ENCODE results near the gene PLB1. TPM values are rescaled to one million over a fixed set of nuclear protein-coding genes. Genes with fewer than 3 reads are reported as not detected.

PLB1 gene
- total and polyA plus RNA-seq, 8 donors, result 0.45 to 18.8 (median 3.4) TPM

DNA sequence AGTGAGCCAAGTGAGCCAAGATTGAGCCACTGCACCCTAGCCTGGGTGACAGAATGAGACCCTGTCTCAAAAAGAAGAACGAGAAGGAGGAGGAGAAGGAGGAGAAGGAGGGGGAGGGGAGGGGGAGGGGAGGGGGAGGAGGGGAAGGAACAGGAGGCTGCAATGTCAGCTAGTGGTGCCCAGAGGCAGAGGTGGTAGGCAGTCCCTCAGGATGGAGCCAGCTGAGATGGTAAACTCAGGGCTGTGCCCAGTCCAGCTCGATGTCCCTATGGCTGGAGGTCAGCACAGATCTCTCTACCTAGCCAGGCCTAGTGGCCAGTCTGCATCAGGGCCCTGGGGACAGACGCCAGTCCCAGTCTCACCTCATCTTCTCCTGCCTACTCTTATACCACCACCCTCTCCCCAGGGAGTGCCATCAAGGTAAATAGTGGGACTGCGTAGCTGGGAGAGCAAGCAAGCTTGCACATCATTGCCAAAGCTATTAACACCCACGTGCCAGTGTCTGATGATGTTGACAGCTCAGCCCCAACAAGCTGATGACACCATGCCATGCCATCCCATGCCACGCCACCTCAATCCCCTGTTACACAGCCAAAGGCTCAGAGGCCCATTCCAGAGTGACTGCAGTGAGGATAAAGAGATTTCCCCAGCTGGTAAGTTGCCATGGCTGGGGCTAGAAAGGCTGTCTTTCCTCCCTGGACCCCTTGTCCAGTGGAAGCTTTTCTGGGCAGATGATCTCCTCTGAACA, 7.6 kb upstream of the PLB1 start:
- H3K4me3 ChIP-seq, result no peak overlapping the region
- no peak overlapping the region for H3K27ac ChIP-seq
- no peaks in the 10 kb centered on the region for H3K9me3 ChIP-seq
- 75 to 85% (median 79%) methylated on average over 4 to 6 of the region's 6 CpGs for WGBS, 5 donors
- DNase-seq, result no peak
- no peaks in the 10 kb centered on the region for H3K27me3 ChIP-seq
- TF ChIP-seq POLR2A (IDR thresholded peaks at IDR 0.05), result no peak
- no peak for TF ChIP-seq POLR2AphosphoS5 (IDR thresholded peaks at IDR 0.05)
- TF ChIP-seq, protein P1, sequence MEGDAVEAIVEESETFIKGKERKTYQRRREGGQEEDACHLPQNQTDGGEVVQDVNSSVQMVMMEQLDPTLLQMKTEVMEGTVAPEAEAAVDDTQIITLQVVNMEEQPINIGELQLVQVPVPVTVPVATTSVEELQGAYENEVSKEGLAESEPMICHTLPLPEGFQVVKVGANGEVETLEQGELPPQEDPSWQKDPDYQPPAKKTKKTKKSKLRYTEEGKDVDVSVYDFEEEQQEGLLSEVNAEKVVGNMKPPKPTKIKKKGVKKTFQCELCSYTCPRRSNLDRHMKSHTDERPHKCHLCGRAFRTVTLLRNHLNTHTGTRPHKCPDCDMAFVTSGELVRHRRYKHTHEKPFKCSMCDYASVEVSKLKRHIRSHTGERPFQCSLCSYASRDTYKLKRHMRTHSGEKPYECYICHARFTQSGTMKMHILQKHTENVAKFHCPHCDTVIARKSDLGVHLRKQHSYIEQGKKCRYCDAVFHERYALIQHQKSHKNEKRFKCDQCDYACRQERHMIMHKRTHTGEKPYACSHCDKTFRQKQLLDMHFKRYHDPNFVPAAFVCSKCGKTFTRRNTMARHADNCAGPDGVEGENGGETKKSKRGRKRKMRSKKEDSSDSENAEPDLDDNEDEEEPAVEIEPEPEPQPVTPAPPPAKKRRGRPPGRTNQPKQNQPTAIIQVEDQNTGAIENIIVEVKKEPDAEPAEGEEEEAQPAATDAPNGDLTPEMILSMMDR (IDR thresholded peaks at IDR 0.05), result no peak
- H3K36me3 ChIP-seq, result no peaks in the 10 kb centered on the region
- no peaks in the 10 kb centered on the region for H3K4me1 ChIP-seq
- intact Hi-C loops (cut with DNase I; ENCODE audit: low total_unique reads), result no loop called here

GRCh38 chr2:28488858-28489575, 6.8 kb upstream of the PLB1 start:
- H3K27me3 ChIP-seq, result no peaks in the 10 kb centered on the region
- no peaks in the 10 kb centered on the region for H3K36me3 ChIP-seq
- no peak overlapping the region for H3K4me3 ChIP-seq
- TF ChIP-seq EP300 (IDR thresholded peaks at IDR 0.05) (no peak), POLR2AphosphoS5 (IDR thresholded peaks at IDR 0.05) (no peak), POLR2A (IDR thresholded peaks at IDR 0.05) (no peak)
- TF ChIP-seq, protein P1 (IDR thresholded peaks at IDR 0.05), result no peak
- H3K9me3 ChIP-seq, result no peaks in the 10 kb centered on the region
- 70 to 79% (median 72%) methylated on average over 4 of the region's 4 CpGs for WGBS, 5 donors
- intact Hi-C loops (cut with DNase I; ENCODE audit: low total_unique reads), result no loop called here
- no peak for DNase-seq
- no peaks in the 10 kb centered on the region for H3K4me1 ChIP-seq
- H3K27ac ChIP-seq, result no peak overlapping the region

DNA sequence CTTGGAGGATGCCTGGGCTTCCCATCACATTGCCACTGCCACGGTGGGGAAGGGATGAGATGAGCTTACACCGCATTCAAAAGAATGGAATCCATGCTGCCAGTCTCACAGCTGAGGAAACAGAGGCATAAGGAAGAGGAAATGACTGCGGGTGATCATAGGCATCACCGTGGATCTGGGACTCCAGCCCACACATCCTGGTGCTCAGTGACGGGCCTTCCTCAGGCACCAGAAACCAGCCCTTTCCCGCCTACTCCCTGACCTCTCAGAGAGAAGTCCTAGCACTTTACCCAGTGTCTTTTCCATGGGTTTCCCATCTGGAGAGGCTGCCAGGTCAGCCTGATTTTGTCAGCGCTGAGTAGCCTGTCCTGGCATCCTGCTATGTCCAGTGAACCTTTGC, 5.3 kb upstream of the PLB1 start:
- Histone ChIP-seq H3K27ac (no peak overlapping the region), H3K36me3 (no peaks in the 10 kb centered on the region), H3K27me3 (no peaks in the 10 kb centered on the region), H3K4me3 (no peak overlapping the region), H3K4me1 (no peaks in the 10 kb centered on the region), H3K9me3 (no peaks in the 10 kb centered on the region)
- WGBS, 5 donors, result 78 to 92% (median 87%) methylated on average over 6 to 7 of the region's 7 CpGs
- TF ChIP-seq POLR2AphosphoS5 (IDR thresholded peaks at IDR 0.05) (no peak), POLR2A (IDR thresholded peaks at IDR 0.05) (no peak), EP300 (IDR thresholded peaks at IDR 0.05) (no peak)
- TF ChIP-seq, protein P1 (IDR thresholded peaks at IDR 0.05), result no peak
- intact Hi-C loops (cut with DNase I; ENCODE audit: low total_unique reads), result no loop called here
- no peak for DNase-seq

- no peak for DNase-seq
- H3K27ac ChIP-seq, result no peak overlapping the region
- intact Hi-C loops (cut with DNase I; ENCODE audit: low total_unique reads), result no loop called here
- no peaks in the 10 kb centered on the region for H3K36me3 ChIP-seq
- no peak for TF ChIP-seq POLR2A (IDR thresholded peaks at IDR 0.05)
- TF ChIP-seq, protein P1 (IDR thresholded peaks at IDR 0.05), result no peak
- no peak for TF ChIP-seq POLR2AphosphoS5 (IDR thresholded peaks at IDR 0.05)
- TF ChIP-seq EP300 (IDR thresholded peaks at IDR 0.05), result no peak
- no peaks in the 10 kb centered on the region for H3K9me3 ChIP-seq
- 36 to 60% (median 48%) methylated on average over 1 of the region's 1 CpG for WGBS, 5 donors
- H3K27me3 ChIP-seq, result no peaks in the 10 kb centered on the region
- H3K4me3 ChIP-seq, result no peak overlapping the region
- H3K4me1 ChIP-seq, result no peaks in the 10 kb centered on the region
Observed at GRCh38 chr2:28492282-28492681, 3.6 kb upstream of the PLB1 start.

Measured in stomach (tissue), 9 donors.